ENCODE results near the gene LRIG1.

The LRIG1 gene

GRCh38 chr3:66450390-66451022, 50.3 kb downstream of the LRIG1 start:
- DNase-seq, result peak in 24 of 56 donors; percentile 21 to 75 (median 33)

- peak in 6 of 56 donors; percentile 12 to 57 (median 22) for DNase-seq
Measured at GRCh38 chr3:66449411-66449974, 51.3 kb downstream of the LRIG1 start.

GRCh38 chr3:66444146-66444644, 56.6 kb downstream of the LRIG1 start:
- DNase-seq, result no peak

DNA sequence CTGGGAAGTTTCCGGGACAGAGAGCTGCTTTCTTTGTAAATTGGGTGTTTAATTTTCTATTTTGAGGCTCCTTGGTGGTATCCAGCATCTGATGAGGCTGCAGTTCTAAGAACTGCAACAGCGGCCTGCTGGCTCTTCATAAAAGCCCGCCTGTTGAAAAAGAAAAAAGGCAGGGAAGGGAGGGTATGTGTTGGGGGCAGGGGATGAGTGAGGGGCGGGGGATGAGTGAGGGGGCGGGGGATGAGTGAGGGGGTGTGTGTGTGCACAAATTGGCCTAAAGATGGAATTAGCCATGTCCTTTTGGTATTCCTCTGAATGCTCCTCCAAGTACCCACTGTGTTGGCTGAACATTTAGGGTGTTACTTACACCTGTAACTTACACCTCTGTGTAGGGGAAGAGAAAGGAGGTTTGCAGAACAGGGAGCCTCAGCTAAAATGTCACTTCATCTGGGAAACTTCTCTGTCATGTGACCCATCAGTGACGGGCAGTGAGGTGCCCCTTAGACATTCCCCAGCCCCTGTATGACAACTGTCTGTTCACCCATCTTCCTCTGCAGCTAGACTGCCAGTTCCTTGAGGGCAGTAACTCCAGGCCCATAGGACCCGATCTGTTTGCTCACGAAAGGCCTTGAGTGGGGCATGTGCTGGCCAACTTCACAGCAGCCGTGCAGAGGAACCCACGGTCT, 57.6 kb downstream of the LRIG1 start:
- peak in 11 of 56 donors; percentile 22 to 65 (median 47) for DNase-seq

DNA sequence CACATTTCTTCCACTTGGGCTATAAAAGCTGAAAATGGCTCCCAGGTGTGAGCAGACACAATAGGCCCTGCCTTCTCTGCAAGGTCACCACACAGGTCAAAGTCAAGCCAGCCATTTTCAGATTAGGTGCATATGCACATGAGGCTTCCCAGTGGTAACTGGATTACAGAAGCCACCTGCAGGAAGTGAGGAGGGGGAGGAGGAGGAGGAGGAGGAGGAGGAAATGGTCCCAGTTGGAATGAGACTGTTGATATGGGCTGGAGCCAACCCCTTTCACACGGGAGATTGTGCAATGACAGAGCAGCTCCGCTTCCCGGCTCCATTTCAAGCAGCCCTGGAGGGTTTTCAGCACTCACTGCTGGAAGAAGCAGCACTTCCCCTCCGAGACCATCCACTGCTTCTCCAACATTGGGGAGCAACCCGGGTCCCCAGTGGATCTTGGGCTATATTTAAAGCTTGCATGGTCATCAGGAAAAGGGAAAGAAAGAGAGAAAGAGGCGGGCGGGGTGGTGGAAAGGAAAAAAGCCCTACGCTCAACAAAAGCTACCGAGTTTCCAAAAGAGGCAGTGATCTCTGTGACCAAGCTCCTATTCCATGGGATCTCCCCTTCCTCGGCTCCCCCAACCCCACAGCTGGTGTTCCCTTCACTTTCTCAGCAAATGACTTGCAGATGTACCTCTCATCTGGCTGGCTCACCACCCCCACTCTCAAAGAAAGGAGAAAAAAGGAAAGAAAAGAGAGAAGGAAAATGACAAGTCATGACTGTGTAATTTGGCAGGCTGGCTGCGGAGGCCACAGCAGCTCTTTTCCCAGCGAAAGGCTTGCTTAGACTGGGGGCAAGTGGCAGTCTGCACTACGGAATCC, 58.3 kb downstream of the LRIG1 start:
- peak in 23 of 56 donors; percentile 12 to 75 (median 40) for DNase-seq

- no peak for DNase-seq
Measured at GRCh38 chr3:66441692-66442091, 59.1 kb downstream of the LRIG1 start.

- no peak for DNase-seq
Measured at GRCh38 chr3:66441129-66441528, 59.7 kb downstream of the LRIG1 start.

- DNase-seq, result no peak
Measured at GRCh38 chr3:66439666-66440344, 61.0 kb downstream of the LRIG1 start.

- no peak for DNase-seq
Measured at GRCh38 chr3:66438046-66438445, 62.8 kb downstream of the LRIG1 start.

DNA sequence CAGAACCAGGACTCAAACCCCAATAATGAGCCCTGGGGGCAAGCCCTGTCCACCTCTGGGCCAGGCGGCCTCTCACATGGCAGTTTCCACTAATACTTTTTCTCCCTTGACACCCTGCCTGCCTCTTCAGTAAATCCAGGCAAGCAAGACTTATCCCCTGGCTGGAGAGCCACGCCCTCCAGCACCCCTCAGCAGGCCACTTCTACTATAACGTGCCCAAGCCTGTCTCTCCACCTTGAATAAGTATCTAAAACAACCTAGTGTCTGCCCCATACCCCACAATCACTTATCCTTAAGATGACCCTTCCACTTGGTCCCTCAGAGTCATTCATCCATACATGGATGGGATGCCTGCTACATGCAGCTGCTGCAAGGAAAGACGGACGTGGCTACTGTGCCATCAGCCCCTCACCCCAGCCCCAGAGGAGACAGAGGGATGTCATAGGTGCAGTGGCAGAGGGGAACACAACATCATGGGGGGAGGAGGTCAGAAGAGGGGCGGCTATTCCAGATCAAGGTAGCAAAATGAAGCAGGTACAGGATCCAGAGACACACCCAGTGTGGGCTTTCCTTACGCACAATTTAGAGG, 63.4 kb downstream of the LRIG1 start:
- DNase-seq, result no peak

GRCh38 chr3:66435989-66436388, 64.8 kb downstream of the LRIG1 start:
- no peak for DNase-seq

- no peak for DNase-seq
Measured at GRCh38 chr3:66434726-66435125, 66.1 kb downstream of the LRIG1 start.

GRCh38 chr3:66433522-66433782, 67.4 kb downstream of the LRIG1 start:
- no peak for DNase-seq

DNA sequence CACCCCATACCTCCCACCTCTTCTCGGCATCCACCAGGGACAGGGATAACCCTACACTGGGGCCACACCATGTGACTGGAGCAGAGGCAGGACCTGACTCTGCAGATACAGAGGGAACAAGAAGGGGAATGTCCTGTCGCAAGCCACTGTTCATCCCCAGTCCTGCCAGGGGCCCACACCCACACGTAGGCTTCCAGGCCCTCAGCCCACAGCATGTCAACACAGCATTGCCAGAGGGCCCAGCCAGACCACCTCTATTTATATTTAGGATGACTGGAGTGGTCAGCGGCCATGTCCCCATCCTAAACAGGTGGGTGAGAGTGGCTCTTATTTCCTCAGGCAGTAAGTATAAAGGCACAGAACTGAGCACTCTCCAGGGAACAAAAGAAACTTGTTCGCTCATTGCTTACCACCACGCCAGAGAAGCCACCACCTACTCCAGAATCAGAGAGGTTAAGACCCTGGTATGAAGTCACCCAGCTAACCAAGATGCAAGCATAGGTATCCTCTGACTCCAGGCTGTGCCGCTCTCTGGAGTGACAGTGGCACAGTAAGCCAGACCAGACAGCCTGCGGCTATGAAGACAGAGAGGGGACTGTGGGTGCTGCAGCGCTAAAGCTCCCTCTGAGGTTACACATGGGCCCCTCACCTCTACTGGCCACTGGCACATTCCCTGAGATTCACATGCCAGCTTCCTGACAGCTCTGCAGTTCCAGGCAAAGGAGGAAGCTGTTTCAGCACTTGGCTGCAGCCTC, 67.9 kb downstream of the LRIG1 start:
- DNase-seq, result no peak

DNA sequence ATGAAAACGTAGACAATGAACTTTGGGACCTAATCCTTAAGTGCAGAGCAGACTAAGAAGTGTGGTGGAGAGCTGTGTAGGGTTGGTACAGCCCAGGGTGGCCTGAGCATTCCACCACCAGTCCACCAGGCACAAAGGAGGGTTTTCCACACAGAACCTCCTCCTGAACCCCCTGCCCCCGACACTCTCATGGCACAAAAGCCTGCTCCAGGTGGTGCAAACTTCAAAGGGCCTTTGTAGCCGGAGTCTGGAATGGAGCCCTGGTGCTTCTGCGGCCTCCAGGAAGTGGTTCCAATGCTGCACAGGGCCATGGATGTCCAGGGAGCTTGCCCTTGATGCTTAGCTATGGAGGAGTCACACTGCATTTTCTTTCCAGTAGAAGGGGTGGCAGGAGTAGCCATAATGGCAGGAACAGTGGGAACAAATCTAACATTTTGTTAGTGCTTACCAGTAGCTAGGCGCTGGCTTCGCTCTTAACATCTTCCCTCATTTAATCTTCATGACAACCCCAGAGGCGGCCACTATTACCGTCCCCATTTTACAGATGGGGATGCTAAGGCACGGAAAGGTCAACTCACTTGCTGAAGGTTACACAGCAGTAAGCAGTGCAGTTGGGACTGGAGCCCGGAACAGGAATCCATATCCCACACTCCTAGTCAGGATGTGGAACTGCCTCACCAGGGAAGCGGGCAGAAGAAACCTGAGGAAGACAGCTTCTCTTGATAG, 68.6 kb downstream of the LRIG1 start:
- DNase-seq, result no peak

GRCh38 chr3:66431494-66431893, 69.3 kb downstream of the LRIG1 start:
- DNase-seq, result no peak

DNA sequence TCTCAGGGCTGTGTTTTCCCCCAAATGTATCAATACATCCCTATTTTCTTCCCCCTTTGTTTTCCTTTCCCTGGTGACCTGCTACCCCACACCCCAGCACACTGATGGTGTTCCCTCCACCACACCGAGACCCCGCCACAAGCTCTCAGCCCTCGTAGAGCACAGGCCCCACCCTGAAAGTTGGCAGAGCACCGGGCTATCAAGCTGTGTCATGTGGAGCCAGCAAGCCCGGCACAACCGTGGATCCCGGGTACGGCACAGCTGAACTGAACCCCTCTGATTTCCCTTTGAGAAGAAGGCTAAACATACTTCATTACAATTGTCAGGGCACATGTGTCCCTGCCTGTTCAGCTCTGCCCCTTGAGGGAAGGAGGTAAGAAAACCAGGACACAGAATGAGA, 69.9 kb downstream of the LRIG1 start:
- no peak for DNase-seq

- peak in 35 of 56 donors; percentile 14 to 67 (median 37) for DNase-seq
Measured at GRCh38 chr3:66428733-66429132, 72.1 kb downstream of the LRIG1 start.

DNA sequence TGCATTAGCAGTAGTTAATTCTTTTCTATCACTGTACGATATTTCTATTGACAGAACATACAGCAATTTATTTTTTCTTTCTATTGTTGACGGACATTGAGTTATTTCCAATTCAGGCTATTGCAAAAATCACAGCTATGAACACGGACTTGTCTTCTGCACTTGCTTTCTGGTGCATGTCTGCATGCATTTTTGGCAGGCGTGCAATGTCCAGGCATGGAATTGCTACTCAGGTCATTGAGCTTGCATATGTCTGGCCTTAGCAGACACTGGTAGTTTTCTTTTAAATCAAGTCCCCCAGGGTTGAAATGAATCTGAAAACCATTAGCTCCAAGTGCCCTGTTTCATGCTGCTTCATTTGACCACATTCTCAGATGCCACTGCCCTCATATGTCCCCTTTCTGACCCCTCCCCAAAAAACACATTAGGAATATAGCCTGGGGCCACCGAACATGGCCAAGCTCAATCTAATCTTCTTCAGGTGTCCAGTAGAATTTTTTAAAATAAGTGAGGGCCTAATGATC, 72.8 kb downstream of the LRIG1 start:
- no peak for DNase-seq
